Renal cortical epithelial cell (primary cell): ENCODE measurements around the gene ITPR1. TPM values are rescaled to one million over a fixed set of nuclear protein-coding genes. Genes with fewer than 3 reads are reported as not detected.
"Not testable (repeated sequence)": the region's sequence is repeated elsewhere in the genome, so short reads cannot be mapped to it uniquely, and the experiment has no call there.

ENCODE experiments used
- DNase-seq: peaks from one replicate; pipeline ENCODE4 v3.0.0-alpha.2; 2011; ENCODE audit warnings: low read depth
- total RNA-seq: library from RNA; depleted of rRNA; stranded (reverse); fragments of >200 nt; gene quantifications from 2 replicates; pipeline ENCODE4 v1.2.3, GENCODE V29; 2014

ITPR1 gene
- total RNA-seq, 1 donor from 2014 or later, result 30.0 TPM

GRCh38 chr3:4593014-4593413, 99.9 kb downstream of the ITPR1 start:
- DNase-seq, result no peak

GRCh38 chr3:4595710-4596113, 102.6 kb downstream of the ITPR1 start:
- no peak for DNase-seq

GRCh38 chr3:4596612-4597011, 103.5 kb downstream of the ITPR1 start:
- DNase-seq, result no peak

GRCh38 chr3:4597208-4597985, 104.2 kb downstream of the ITPR1 start:
- DNase-seq, result no peak

GRCh38 chr3:4598232-4598631, 105.1 kb downstream of the ITPR1 start:
- not testable (repeated sequence) for DNase-seq

- DNase-seq, result no peak
These were observed 106.5 kb downstream of the ITPR1 start for GRCh38 chr3:4599612-4600011.

GRCh38 chr3:4600493-4600892, 107.3 kb downstream of the ITPR1 start:
- DNase-seq, result no peak

GRCh38 chr3:4601892-4602291, 108.7 kb downstream of the ITPR1 start:
- peak; percentile 16 for DNase-seq

GRCh38 chr3:4604693-4605092, 111.5 kb downstream of the ITPR1 start:
- DNase-seq, result no peak

GRCh38 chr3:4606911-4607310, 113.8 kb downstream of the ITPR1 start:
- DNase-seq, result no peak

- no peak for DNase-seq
These were observed 120.2 kb downstream of the ITPR1 start for GRCh38 chr3:4613366-4613765.

GRCh38 chr3:4614070-4614469, 120.9 kb downstream of the ITPR1 start:
- DNase-seq, result no peak

GRCh38 chr3:4614927-4615326, 121.8 kb downstream of the ITPR1 start:
- DNase-seq, result no peak

- DNase-seq, result no peak
These were observed 122.6 kb downstream of the ITPR1 start for GRCh38 chr3:4615750-4616149.

- DNase-seq, result no peak
These were observed 130.4 kb downstream of the ITPR1 start for GRCh38 chr3:4623421-4623999.

GRCh38 chr3:4627651-4628375, 134.7 kb downstream of the ITPR1 start:
- no peak for DNase-seq

GRCh38 chr3:4629095-4630007, 136.2 kb downstream of the ITPR1 start:
- no peak for DNase-seq

- DNase-seq, result peak; percentile 74
These were observed 140.2 kb downstream of the ITPR1 start for GRCh38 chr3:4633078-4634004.

GRCh38 chr3:4634894-4635293, 141.7 kb downstream of the ITPR1 start:
- no peak for DNase-seq

GRCh38 chr3:4637265-4637664, 144.1 kb downstream of the ITPR1 start:
- DNase-seq, result no peak
